ENCODE data around the gene KRTAP4-1. TPM values are rescaled to one million over a fixed set of nuclear protein-coding genes. Genes with fewer than 3 reads are reported as not detected.
"Not testable (repeated sequence)": the region's sequence is repeated elsewhere in the genome, so short reads cannot be mapped to it uniquely, and the experiment has no call there.

KRTAP4-1 gene
- total and polyA plus RNA-seq, 9 donors: not detected

DNA sequence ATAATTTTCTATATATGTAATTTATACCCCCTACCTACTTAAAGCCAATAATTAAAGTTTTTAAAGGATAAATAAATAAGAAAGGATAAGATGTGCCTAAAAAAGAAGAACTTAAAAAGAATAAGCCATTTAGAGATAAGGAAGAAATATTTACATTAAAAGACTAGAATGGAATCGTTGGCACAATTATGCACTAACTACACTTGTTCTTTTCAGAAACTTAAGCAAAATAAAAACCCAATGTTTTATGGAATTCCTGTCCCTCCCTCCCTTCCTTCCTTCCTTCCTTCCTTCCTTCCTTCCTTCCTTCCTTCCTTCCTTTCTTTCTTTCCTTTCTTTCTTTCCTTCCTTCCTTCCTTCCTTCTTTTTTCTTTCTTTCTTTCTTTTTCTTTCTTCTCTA is 39.9 kb downstream of the KRTAP4-1 start:
- Histone ChIP-seq H3K4me1 (ENCODE audit: insufficient read depth) (no peaks in the 10 kb centered on the region), H3K27ac (no peak overlapping the region), H3K27me3 (no peaks in the 10 kb centered on the region), H3K36me3 (no peaks in the 10 kb centered on the region), H3K4me3 (no peak overlapping the region), H3K9me3 (no peaks in the 10 kb centered on the region)
- intact Hi-C loops (cut with DNase I): no loop called here
- no peak for TF ChIP-seq EP300 (IDR thresholded peaks at IDR 0.05)
- TF ChIP-seq, protein P1, sequence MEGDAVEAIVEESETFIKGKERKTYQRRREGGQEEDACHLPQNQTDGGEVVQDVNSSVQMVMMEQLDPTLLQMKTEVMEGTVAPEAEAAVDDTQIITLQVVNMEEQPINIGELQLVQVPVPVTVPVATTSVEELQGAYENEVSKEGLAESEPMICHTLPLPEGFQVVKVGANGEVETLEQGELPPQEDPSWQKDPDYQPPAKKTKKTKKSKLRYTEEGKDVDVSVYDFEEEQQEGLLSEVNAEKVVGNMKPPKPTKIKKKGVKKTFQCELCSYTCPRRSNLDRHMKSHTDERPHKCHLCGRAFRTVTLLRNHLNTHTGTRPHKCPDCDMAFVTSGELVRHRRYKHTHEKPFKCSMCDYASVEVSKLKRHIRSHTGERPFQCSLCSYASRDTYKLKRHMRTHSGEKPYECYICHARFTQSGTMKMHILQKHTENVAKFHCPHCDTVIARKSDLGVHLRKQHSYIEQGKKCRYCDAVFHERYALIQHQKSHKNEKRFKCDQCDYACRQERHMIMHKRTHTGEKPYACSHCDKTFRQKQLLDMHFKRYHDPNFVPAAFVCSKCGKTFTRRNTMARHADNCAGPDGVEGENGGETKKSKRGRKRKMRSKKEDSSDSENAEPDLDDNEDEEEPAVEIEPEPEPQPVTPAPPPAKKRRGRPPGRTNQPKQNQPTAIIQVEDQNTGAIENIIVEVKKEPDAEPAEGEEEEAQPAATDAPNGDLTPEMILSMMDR (IDR thresholded peaks at IDR 0.05): no peak
- no peak for TF ChIP-seq POLR2A (IDR thresholded peaks at IDR 0.05)
- 32 to 63% (median 42%) methylated on average over 1 of the region's 1 CpG for WGBS, 3 donors
- no peak for DNase-seq

DNA sequence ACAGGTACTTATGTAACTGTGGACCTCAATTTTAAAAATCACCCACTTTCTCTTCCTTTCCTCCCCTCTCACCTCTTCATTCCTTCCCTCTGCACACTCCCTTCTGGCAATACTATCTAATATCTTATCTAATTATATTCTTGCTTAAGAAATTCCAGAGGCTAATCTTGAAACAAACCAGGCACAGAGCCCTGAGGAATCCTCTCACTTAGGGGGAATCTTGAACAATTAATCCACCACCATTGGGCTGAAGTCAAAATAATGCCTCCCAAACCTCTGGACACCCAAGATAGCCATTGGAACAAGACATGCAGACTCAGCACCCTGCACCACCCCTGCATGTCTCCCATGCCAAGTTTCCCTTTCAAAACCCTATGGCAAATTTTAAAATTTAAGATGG is 43.4 kb downstream of the KRTAP4-1 start:
- no peak for TF ChIP-seq EP300 (IDR thresholded peaks at IDR 0.05)
- TF ChIP-seq, protein P1 (IDR thresholded peaks at IDR 0.05): no peak
- no peak for TF ChIP-seq POLR2A (IDR thresholded peaks at IDR 0.05)
- H3K27me3 ChIP-seq: no peaks in the 10 kb centered on the region
- no peaks in the 10 kb centered on the region for H3K4me1 ChIP-seq (ENCODE audit: insufficient read depth)
- H3K9me3 ChIP-seq: no peaks in the 10 kb centered on the region
- intact Hi-C loops (cut with DNase I): no loop called here
- no peak overlapping the region for H3K4me3 ChIP-seq
- H3K27ac ChIP-seq: no peak overlapping the region
- no peaks in the 10 kb centered on the region for H3K36me3 ChIP-seq
- no peak for DNase-seq

DNA sequence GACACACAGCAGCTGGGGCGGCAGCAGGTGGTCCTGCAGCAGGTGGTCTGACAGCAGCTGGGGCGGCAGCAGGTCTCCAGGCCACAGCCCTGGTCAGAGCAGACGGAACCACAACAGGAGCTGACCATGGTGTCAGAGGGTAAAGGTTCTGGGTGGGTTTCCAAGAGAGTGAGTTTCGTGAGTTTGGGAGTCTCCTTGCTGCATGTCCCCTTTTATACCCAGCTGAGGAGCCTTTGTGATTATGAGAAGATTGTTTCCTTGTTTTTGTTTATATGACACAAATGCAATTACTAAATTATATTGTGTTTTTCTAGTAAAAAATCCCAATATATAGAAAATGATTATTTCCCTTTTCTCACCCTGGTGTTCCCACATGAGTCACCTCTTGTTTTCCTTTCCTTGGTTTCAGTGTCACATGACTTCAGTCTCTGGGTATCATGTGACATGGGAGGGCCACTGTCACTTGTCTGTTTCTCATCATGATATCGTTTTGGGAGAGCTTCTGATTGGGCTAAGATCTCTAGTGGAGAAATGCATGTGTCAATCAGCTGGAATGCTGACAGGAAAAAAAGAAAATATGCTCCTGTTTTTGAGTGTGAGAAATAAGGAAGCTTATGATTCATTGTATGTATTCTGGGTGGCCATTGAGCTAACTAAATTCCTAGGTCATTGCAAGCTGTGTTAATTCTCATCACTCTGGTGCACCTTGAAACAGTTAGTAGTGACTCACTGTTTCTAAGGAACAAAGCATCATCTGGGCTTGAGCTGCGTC is 44.2 kb downstream of the KRTAP4-1 start, which contains the start of gene KRTAP4-6:
Gene KRTAP4-6, minus strand, starts transcription at position 185 of the 772 bp plus-strand sequence. Its CDS starts 57 bp downstream, at position 128.
- no peaks in the 10 kb centered on the region for H3K9me3 ChIP-seq
- WGBS, 3 donors: 81 to 88% (median 86%) methylated on average over 6 of the region's 6 CpGs
- no peak within 1 kb of the TSS for H3K4me3 ChIP-seq
- no peaks in the 10 kb centered on the region for H3K4me1 ChIP-seq (ENCODE audit: insufficient read depth)
- no peaks in the 10 kb centered on the region for H3K27me3 ChIP-seq
- no peak within 1 kb of the TSS for H3K27ac ChIP-seq
- no peaks in the 10 kb centered on the region for H3K36me3 ChIP-seq
- TF ChIP-seq, protein P1 (IDR thresholded peaks at IDR 0.05): no peak
- TF ChIP-seq POLR2A (IDR thresholded peaks at IDR 0.05): no peak
- TF ChIP-seq EP300 (IDR thresholded peaks at IDR 0.05): no peak
- no peak for DNase-seq
- intact Hi-C loops (cut with DNase I): no loop called here

DNA sequence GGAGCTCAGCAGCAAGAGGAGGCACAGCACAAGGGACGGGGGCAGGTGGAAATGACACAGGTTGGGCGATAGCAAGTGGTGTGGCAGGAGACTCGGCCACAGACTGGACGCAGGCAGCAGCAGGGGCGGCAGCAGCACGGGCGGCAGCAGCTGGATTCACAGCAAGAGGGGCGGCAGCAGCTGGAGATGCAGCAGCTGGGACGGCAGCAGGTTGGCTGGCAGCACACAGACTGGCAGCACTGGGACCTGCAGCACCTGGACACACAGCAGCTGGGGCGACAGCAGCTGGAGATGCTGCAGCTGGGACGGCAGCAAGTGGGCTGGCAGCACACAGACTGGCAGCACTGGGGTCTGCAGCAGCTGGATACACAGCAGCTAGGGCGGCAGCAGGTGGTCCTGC is 44.8 kb downstream of the KRTAP4-1 start:
- DNase-seq; H3K9me3 ChIP-seq; H3K27ac ChIP-seq; H3K4me1 ChIP-seq (ENCODE audit: insufficient read depth); H3K4me3 ChIP-seq; H3K27me3 ChIP-seq; H3K36me3 ChIP-seq; intact Hi-C loops (cut with DNase I): not testable (repeated sequence)
- 85 to 91% (median 89%) methylated on average over 12 of the region's 12 CpGs for WGBS, 3 donors

Small RNA genes within 50 kb of the gene (small RNA-seq; reads per million reads assigned to genes)
- not detected for gene KRTAP4-17P

Other genes with a start within 250 kb of the KRTAP4-1 start
Only the 30 nearest of the 41 such genes appear.
- gene KRTAP1-5, start 157.7 kb downstream of the KRTAP4-1 start, total RNA-seq: not detected
- under 1 TPM in 1 of 2 donors, not detected in 1; 0.06 TPM for gene KRTAP1-5, start 157.7 kb downstream of the KRTAP4-1 start, polyA plus RNA-seq
- gene KRTAP1-4, start 154.7 kb downstream of the KRTAP4-1 start, total RNA-seq: not detected
- not detected for gene KRTAP1-4, start 154.7 kb downstream of the KRTAP4-1 start, polyA plus RNA-seq
- gene KRTAP1-3, start 150.0 kb downstream of the KRTAP4-1 start, total RNA-seq: not detected
- not detected for gene KRTAP1-3, start 150.0 kb downstream of the KRTAP4-1 start, polyA plus RNA-seq
- not detected for gene KRTAP1-1, start 143.5 kb downstream of the KRTAP4-1 start, total RNA-seq
- not detected for gene KRTAP1-1, start 143.5 kb downstream of the KRTAP4-1 start, polyA plus RNA-seq
- not detected for gene KRTAP2-1, start 137.6 kb downstream of the KRTAP4-1 start, total RNA-seq
- gene KRTAP2-1, start 137.6 kb downstream of the KRTAP4-1 start, polyA plus RNA-seq: not detected
- not detected for gene KRTAP2-2, start 129.7 kb downstream of the KRTAP4-1 start, total RNA-seq
- gene KRTAP2-2, start 129.7 kb downstream of the KRTAP4-1 start, polyA plus RNA-seq: not detected
- gene KRTAP2-3, start 124.8 kb downstream of the KRTAP4-1 start, total RNA-seq: not detected
- not detected for gene KRTAP2-3, start 124.8 kb downstream of the KRTAP4-1 start, polyA plus RNA-seq
- gene KRTAP2-4, start 119.0 kb downstream of the KRTAP4-1 start, total RNA-seq: not detected
- gene KRTAP2-4, start 119.0 kb downstream of the KRTAP4-1 start, polyA plus RNA-seq: not detected
- not detected for gene KRTAP4-7, start 100.8 kb downstream of the KRTAP4-1 start, total RNA-seq
- not detected for gene KRTAP4-7, start 100.8 kb downstream of the KRTAP4-1 start, polyA plus RNA-seq
- not detected for gene KRTAP4-8, start 86.8 kb downstream of the KRTAP4-1 start, total RNA-seq
- not detected for gene KRTAP4-8, start 86.8 kb downstream of the KRTAP4-1 start, polyA plus RNA-seq
- gene KRTAP4-16, start 82.7 kb downstream of the KRTAP4-1 start, total RNA-seq: not detected
- gene KRTAP4-16, start 82.7 kb downstream of the KRTAP4-1 start, polyA plus RNA-seq: not detected
- gene KRTAP4-9, start 79.5 kb downstream of the KRTAP4-1 start, total RNA-seq: not detected
- gene KRTAP4-9, start 79.5 kb downstream of the KRTAP4-1 start, polyA plus RNA-seq: not detected
- gene KRTAP4-11, start 66.5 kb downstream of the KRTAP4-1 start, total RNA-seq: not detected
- not detected for gene KRTAP4-11, start 66.5 kb downstream of the KRTAP4-1 start, polyA plus RNA-seq
- gene KRTAP4-12, start 60.7 kb downstream of the KRTAP4-1 start, total RNA-seq: not detected
- not detected for gene KRTAP4-12, start 60.7 kb downstream of the KRTAP4-1 start, polyA plus RNA-seq
- gene KRTAP4-6, start 44.4 kb downstream of the KRTAP4-1 start, total RNA-seq: not detected
- gene KRTAP4-6, start 44.4 kb downstream of the KRTAP4-1 start, polyA plus RNA-seq: not detected
- gene KRTAP4-5, start 35.1 kb downstream of the KRTAP4-1 start, total RNA-seq: not detected
- gene KRTAP4-5, start 35.1 kb downstream of the KRTAP4-1 start, polyA plus RNA-seq: not detected
- gene KRTAP4-4, start 24.2 kb downstream of the KRTAP4-1 start, total RNA-seq: not detected
- not detected for gene KRTAP4-4, start 24.2 kb downstream of the KRTAP4-1 start, polyA plus RNA-seq
- gene KRTAP4-3, start 16.7 kb downstream of the KRTAP4-1 start, total RNA-seq: not detected
- gene KRTAP4-3, start 16.7 kb downstream of the KRTAP4-1 start, polyA plus RNA-seq: not detected
- not detected for gene KRTAP4-2, start 6.7 kb downstream of the KRTAP4-1 start, total RNA-seq
- not detected for gene KRTAP4-2, start 6.7 kb downstream of the KRTAP4-1 start, polyA plus RNA-seq
- gene KRTAP9-1, start 5.0 kb upstream of the KRTAP4-1 start, total RNA-seq: not detected
- not detected for gene KRTAP9-1, start 5.0 kb upstream of the KRTAP4-1 start, polyA plus RNA-seq
- gene KRTAP9-2, start 41.7 kb upstream of the KRTAP4-1 start, total RNA-seq: not detected
- not detected for gene KRTAP9-2, start 41.7 kb upstream of the KRTAP4-1 start, polyA plus RNA-seq
- gene KRTAP9-3, start 47.5 kb upstream of the KRTAP4-1 start, total RNA-seq: not detected
- gene KRTAP9-3, start 47.5 kb upstream of the KRTAP4-1 start, polyA plus RNA-seq: not detected
- not detected for gene KRTAP9-8, start 53.1 kb upstream of the KRTAP4-1 start, total RNA-seq
- not detected for gene KRTAP9-8, start 53.1 kb upstream of the KRTAP4-1 start, polyA plus RNA-seq
- gene KRTAP9-4, start 64.8 kb upstream of the KRTAP4-1 start, total RNA-seq: not detected
- gene KRTAP9-4, start 64.8 kb upstream of the KRTAP4-1 start, polyA plus RNA-seq: not detected
- gene KRTAP9-9, start 70.5 kb upstream of the KRTAP4-1 start, total RNA-seq: not detected
- gene KRTAP9-9, start 70.5 kb upstream of the KRTAP4-1 start, polyA plus RNA-seq: not detected
- gene KRTAP9-6, start 80.5 kb upstream of the KRTAP4-1 start, total RNA-seq: not detected
- not detected for gene KRTAP9-6, start 80.5 kb upstream of the KRTAP4-1 start, polyA plus RNA-seq
- not detected for gene KRTAP9-7, start 90.8 kb upstream of the KRTAP4-1 start, total RNA-seq
- gene KRTAP9-7, start 90.8 kb upstream of the KRTAP4-1 start, polyA plus RNA-seq: not detected
- gene KRTAP29-1, start 117.9 kb upstream of the KRTAP4-1 start, total RNA-seq: not detected
- gene KRTAP29-1, start 117.9 kb upstream of the KRTAP4-1 start, polyA plus RNA-seq: not detected
- not detected for gene KRTAP16-1, start 124.4 kb upstream of the KRTAP4-1 start, total RNA-seq
- gene KRTAP16-1, start 124.4 kb upstream of the KRTAP4-1 start, polyA plus RNA-seq: not detected
- not detected for gene KRTAP17-1, start 130.8 kb upstream of the KRTAP4-1 start, total RNA-seq
- not detected for gene KRTAP17-1, start 130.8 kb upstream of the KRTAP4-1 start, polyA plus RNA-seq

All from ovary (tissue), 9 donors.